ENCODE data around the gene YPEL4.
"Not testable (repeated sequence)": the region's sequence is repeated elsewhere in the genome, so short reads cannot be mapped to it uniquely, and the experiment has no call there.

Gene YPEL4

GRCh38 chr11:57649826-57650738 is at the start of gene YPEL4:
YPEL4 (minus strand) TSS chr11:57649912; CDS start chr11:57647107, 2,805 bp downstream.
- Histone ChIP-seq H3K27me3 (ENCODE audit: insufficient read depth, low read length, poor library complexity) (peaks cover 47% of the 10 kb centered on the region), H4K20me1 (ENCODE audit: insufficient read depth, low read length) (no peaks in the 10 kb centered on the region), H3K9ac (ENCODE audit: low read depth, low read length) (peak within 1 kb of the TSS; percentile 31), H3K79me2 (ENCODE audit: insufficient read depth, low read length) (no peaks in the 10 kb centered on the region), H3K27ac (ENCODE audit: low read length) (no peak within 1 kb of the TSS), H3K4me1 (ENCODE audit: insufficient read depth, low read length) (peaks cover 50% of the 10 kb centered on the region), H3K36me3 (ENCODE audit: insufficient read depth, low read length) (no peaks in the 10 kb centered on the region), H2AFZ (ENCODE audit: low read depth, low read length) (peak within 1 kb of the TSS; percentile 43), H3K9me3 (ENCODE audit: insufficient read depth, low read length, severe bottlenecking) (no peaks in the 10 kb centered on the region), H3K4me2 (ENCODE audit: insufficient read depth, low read length) (peak within 1 kb of the TSS; percentile 65), H3K4me3 (ENCODE audit: low read depth in 1 of 2, low read length in 2 of 2) (peak within 1 kb of the TSS in 1 of 2 experiments; percentile 46; a peak in 2 of 4 replicates)
- TF ChIP-seq EZH2 (IDR thresholded peaks at IDR 0.05; ENCODE audit: borderline replicate concordance, low read depth, low read length, severe bottlenecking) (no peak), CTCF (IDR thresholded peaks at IDR 0.05; ENCODE audit: borderline replicate concordance, extremely low read depth, low read length, poor library complexity, severe bottlenecking) (no peak)
- DNase-seq (peak; percentile 63), ATAC-seq (ENCODE audit: insufficient read depth, low read depth) (peak; percentile 71)

- DNase-seq (no peak), ATAC-seq (ENCODE audit: insufficient read depth, low read depth) (peak; percentile 28; the same call in 2 of the 3 replicates)
- Histone ChIP-seq H3K4me2 (ENCODE audit: insufficient read depth, low read length) (no peak overlapping the region), H3K27me3 (ENCODE audit: insufficient read depth, low read length, poor library complexity) (no peaks in the 10 kb centered on the region), H3K4me1 (ENCODE audit: insufficient read depth, low read length) (no peaks in the 10 kb centered on the region), H3K4me3 (ENCODE audit: low read depth in 1 of 2, low read length in 2 of 2) (no peak overlapping the region), H4K20me1 (ENCODE audit: insufficient read depth, low read length) (no peaks in the 10 kb centered on the region), H3K9me3 (ENCODE audit: insufficient read depth, low read length, severe bottlenecking) (no peaks in the 10 kb centered on the region), H3K79me2 (ENCODE audit: insufficient read depth, low read length) (peaks cover 3% of the 10 kb centered on the region; the same call in 1 of the 2 replicates), H3K9ac (ENCODE audit: low read depth, low read length) (no peak overlapping the region), H3K36me3 (ENCODE audit: insufficient read depth, low read length) (peaks cover 85% of the 10 kb centered on the region), H3K27ac (ENCODE audit: low read length) (no peak overlapping the region), H2AFZ (ENCODE audit: low read depth, low read length) (no peak overlapping the region)
- TF ChIP-seq EZH2 (IDR thresholded peaks at IDR 0.05; ENCODE audit: borderline replicate concordance, low read depth, low read length, severe bottlenecking) (no peak), CTCF (IDR thresholded peaks at IDR 0.05; ENCODE audit: borderline replicate concordance, extremely low read depth, low read length, poor library complexity, severe bottlenecking) (no peak)
These were observed 49.2 kb upstream of the YPEL4 start for GRCh38 chr11:57698843-57699365.

- not testable (repeated sequence) for H3K4me3 ChIP-seq (ENCODE audit: low read depth in 1 of 2, low read length in 2 of 2); H2AFZ ChIP-seq (ENCODE audit: low read depth, low read length); H3K9ac ChIP-seq (ENCODE audit: low read depth, low read length); H4K20me1 ChIP-seq (ENCODE audit: insufficient read depth, low read length); ATAC-seq (ENCODE audit: insufficient read depth, low read depth); DNase-seq; H3K27me3 ChIP-seq (ENCODE audit: insufficient read depth, low read length, poor library complexity); H3K27ac ChIP-seq (ENCODE audit: low read length); H3K4me1 ChIP-seq (ENCODE audit: insufficient read depth, low read length); H3K9me3 ChIP-seq (ENCODE audit: insufficient read depth, low read length, severe bottlenecking); H3K4me2 ChIP-seq (ENCODE audit: insufficient read depth, low read length)
- Histone ChIP-seq H3K36me3 (ENCODE audit: insufficient read depth, low read length) (peaks cover 88% of the 10 kb centered on the region), H3K79me2 (ENCODE audit: insufficient read depth, low read length) (peaks cover 17% of the 10 kb centered on the region)
These were observed 40.8 kb upstream of the YPEL4 start for GRCh38 chr11:57690474-57690873.

- TF ChIP-seq EZH2 (IDR thresholded peaks at IDR 0.05; ENCODE audit: borderline replicate concordance, low read depth, low read length, severe bottlenecking) (no peak), CTCF (IDR thresholded peaks at IDR 0.05; ENCODE audit: borderline replicate concordance, extremely low read depth, low read length, poor library complexity, severe bottlenecking) (no peak)
- no peaks in the 10 kb centered on the region; the same call in 1 of the 2 replicates for H3K4me1 ChIP-seq (ENCODE audit: insufficient read depth, low read length)
- H3K9me3 ChIP-seq (ENCODE audit: insufficient read depth, low read length, severe bottlenecking): no peaks in the 10 kb centered on the region
- DNase-seq: no peak
- H3K27me3 ChIP-seq (ENCODE audit: insufficient read depth, low read length, poor library complexity): no peaks in the 10 kb centered on the region
- ATAC-seq (ENCODE audit: insufficient read depth, low read depth): no peak
- peaks cover 82% of the 10 kb centered on the region for H3K79me2 ChIP-seq (ENCODE audit: insufficient read depth, low read length)
- no peak overlapping the region for H3K4me2 ChIP-seq (ENCODE audit: insufficient read depth, low read length)
- H3K27ac ChIP-seq (ENCODE audit: low read length): no peak overlapping the region
- H3K4me3 ChIP-seq (ENCODE audit: low read depth in 1 of 2, low read length in 2 of 2): no peak overlapping the region
- H3K36me3 ChIP-seq (ENCODE audit: insufficient read depth, low read length): peaks cover 86% of the 10 kb centered on the region
- H4K20me1 ChIP-seq (ENCODE audit: insufficient read depth, low read length): peaks cover 50% of the 10 kb centered on the region
- no peak overlapping the region for H2AFZ ChIP-seq (ENCODE audit: low read depth, low read length)
- H3K9ac ChIP-seq (ENCODE audit: low read depth, low read length): no peak overlapping the region
These were observed 31.5 kb upstream of the YPEL4 start for GRCh38 chr11:57681168-57681567.
